BLaER1 (cell line): ENCODE measurements around the gene FBXL20.
A peak's percentile ranks its signal among the peaks of the same experiment; 100 is the strongest.
"Not testable (repeated sequence)": the region's sequence is repeated elsewhere in the genome, so short reads cannot be mapped to it uniquely, and the experiment has no call there.

Experiments
- H3K27ac ChIP-seq: shearing (Covaris generic); formaldehyde crosslinking; 2 replicates; pipeline ENCODE4 v1.8.1; 2022
- H3K27me3 ChIP-seq: shearing (Covaris generic); formaldehyde crosslinking; 2 replicates; pipeline ENCODE4 v1.8.1; 2022
- H3K36me3 ChIP-seq: shearing (Covaris generic); formaldehyde crosslinking; 2 replicates; pipeline ENCODE4 v1.8.1; 2022
- H3K4me1 ChIP-seq: shearing (Covaris generic); formaldehyde crosslinking; 2 replicates; pipeline ENCODE4 v1.8.1; 2022
- H3K4me2 ChIP-seq: shearing (Covaris generic); formaldehyde crosslinking; 2 replicates; pipeline ENCODE4 v1.8.1; 2022
- H3K4me3 ChIP-seq: shearing (Covaris generic); formaldehyde crosslinking; 2 replicates; pipeline ENCODE4 v1.8.1; 2022
- H3K9ac ChIP-seq: shearing (Covaris generic); formaldehyde crosslinking; 2 replicates; pipeline ENCODE4 v1.8.1; 2022
- H3K9me3 ChIP-seq: shearing (Covaris generic); formaldehyde crosslinking; 2 replicates; pipeline ENCODE4 v1.8.1; 2022
- H4K20me1 ChIP-seq: shearing (Covaris generic); formaldehyde crosslinking; 2 replicates; pipeline ENCODE4 v1.8.1; 2022
- Cebpa-rat ChIP-seq: shearing (Covaris generic); IDR thresholded peaks from 2 replicates; pipeline ENCODE4 v1.8.1; 2022

The FBXL20 gene

GRCh38 chr17:39335704-39336223, 65.7 kb downstream of the FBXL20 start:
- no peak overlapping the region for H3K4me3 ChIP-seq
- no peaks in the 10 kb centered on the region for H3K27me3 ChIP-seq
- H3K27ac ChIP-seq = no peak overlapping the region
- no peak for TF ChIP-seq Cebpa-rat
- H3K4me1 ChIP-seq = peaks cover 6% of the 10 kb centered on the region; the same call in 1 of the 2 replicates
- H3K9ac ChIP-seq = no peak overlapping the region
- peaks cover 12% of the 10 kb centered on the region for H3K9me3 ChIP-seq
- H3K36me3 ChIP-seq = peaks cover 34% of the 10 kb centered on the region; the same call in 1 of the 2 replicates
- H3K4me2 ChIP-seq = no peak overlapping the region
- no peaks in the 10 kb centered on the region for H4K20me1 ChIP-seq

- H3K27me3 ChIP-seq, H3K27ac ChIP-seq, H3K4me3 ChIP-seq, H3K4me2 ChIP-seq, H3K4me1 ChIP-seq, H4K20me1 ChIP-seq, H3K9ac ChIP-seq: not testable (repeated sequence)
- H3K36me3 ChIP-seq = peaks cover 22% of the 10 kb centered on the region; the same call in 1 of the 2 replicates
- peaks cover 12% of the 10 kb centered on the region for H3K9me3 ChIP-seq
Observed at GRCh38 chr17:39334008-39334744, 67.2 kb downstream of the FBXL20 start.

- H3K4me1 ChIP-seq = no peaks in the 10 kb centered on the region
- no peak overlapping the region for H3K9ac ChIP-seq
- no peak overlapping the region for H3K4me2 ChIP-seq
- 0 out of 2 replicates have a peak, but pooled peaks cover 10% of the 10 kb centered on the region for H4K20me1 ChIP-seq
- TF ChIP-seq Cebpa-rat = no peak
- H3K27ac ChIP-seq = no peak overlapping the region
- H3K36me3 ChIP-seq = 0 out of 2 replicates have a peak, but pooled peaks cover 11% of the 10 kb centered on the region
- H3K27me3 ChIP-seq = no peaks in the 10 kb centered on the region
- peaks cover 6% of the 10 kb centered on the region; the same call in 1 of the 2 replicates for H3K9me3 ChIP-seq
- H3K4me3 ChIP-seq = no peak overlapping the region
Observed at GRCh38 chr17:39332092-39332491, 69.3 kb downstream of the FBXL20 start.

DNA sequence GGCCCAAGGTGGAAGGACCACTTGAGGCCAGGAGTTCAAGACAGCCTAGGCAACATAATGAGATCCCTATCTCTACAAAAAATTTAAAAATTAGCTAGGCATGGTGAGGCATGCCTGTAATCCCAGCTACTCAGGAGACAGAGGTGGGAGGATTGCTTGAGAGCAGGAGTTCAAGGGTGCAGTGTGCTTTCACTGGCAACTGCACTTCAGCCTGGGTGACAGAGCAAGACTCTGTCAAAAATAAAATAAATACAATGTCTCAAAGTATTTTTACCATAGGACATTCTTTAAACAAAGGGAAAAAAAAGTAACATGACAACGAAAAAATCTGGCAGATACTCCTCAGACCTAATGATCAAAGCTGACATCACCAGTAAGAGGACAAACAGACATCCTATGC, 72.6 kb downstream of the FBXL20 start:
- Histone ChIP-seq H3K4me2 (no peak overlapping the region), H3K9me3 (peaks cover 6% of the 10 kb centered on the region; the same call in 1 of the 2 replicates), H3K36me3 (0 out of 2 replicates have a peak, but pooled peaks cover 14% of the 10 kb centered on the region), H3K9ac (no peak overlapping the region), H3K4me3 (no peak overlapping the region), H3K27ac (no peak overlapping the region), H3K4me1 (no peaks in the 10 kb centered on the region), H4K20me1 (peaks cover 16% of the 10 kb centered on the region; the same call in 1 of the 2 replicates), H3K27me3 (no peaks in the 10 kb centered on the region)
- TF ChIP-seq Cebpa-rat = no peak

GRCh38 chr17:39327109-39327508, 74.3 kb downstream of the FBXL20 start:
- no peak overlapping the region for H3K9ac ChIP-seq
- H3K27ac ChIP-seq = no peak overlapping the region
- H4K20me1 ChIP-seq = peaks cover 16% of the 10 kb centered on the region; the same call in 1 of the 2 replicates
- TF ChIP-seq Cebpa-rat = no peak
- 0 out of 2 replicates have a peak, but pooled peaks cover 3% of the 10 kb centered on the region for H3K36me3 ChIP-seq
- H3K4me2 ChIP-seq = no peak overlapping the region
- H3K4me1 ChIP-seq = no peaks in the 10 kb centered on the region
- no peak overlapping the region for H3K4me3 ChIP-seq
- no peaks in the 10 kb centered on the region for H3K9me3 ChIP-seq
- no peaks in the 10 kb centered on the region for H3K27me3 ChIP-seq

- Histone ChIP-seq H3K4me3 (no peak overlapping the region), H3K9ac (no peak overlapping the region), H3K27me3 (no peaks in the 10 kb centered on the region), H3K4me2 (no peak overlapping the region), H3K36me3 (0 out of 2 replicates have a peak, but pooled peaks cover 3% of the 10 kb centered on the region), H4K20me1 (peaks cover 16% of the 10 kb centered on the region; the same call in 1 of the 2 replicates), H3K27ac (no peak overlapping the region), H3K9me3 (no peaks in the 10 kb centered on the region), H3K4me1 (no peaks in the 10 kb centered on the region)
- no peak for TF ChIP-seq Cebpa-rat
Observed at GRCh38 chr17:39325528-39326240, 75.7 kb downstream of the FBXL20 start.

DNA sequence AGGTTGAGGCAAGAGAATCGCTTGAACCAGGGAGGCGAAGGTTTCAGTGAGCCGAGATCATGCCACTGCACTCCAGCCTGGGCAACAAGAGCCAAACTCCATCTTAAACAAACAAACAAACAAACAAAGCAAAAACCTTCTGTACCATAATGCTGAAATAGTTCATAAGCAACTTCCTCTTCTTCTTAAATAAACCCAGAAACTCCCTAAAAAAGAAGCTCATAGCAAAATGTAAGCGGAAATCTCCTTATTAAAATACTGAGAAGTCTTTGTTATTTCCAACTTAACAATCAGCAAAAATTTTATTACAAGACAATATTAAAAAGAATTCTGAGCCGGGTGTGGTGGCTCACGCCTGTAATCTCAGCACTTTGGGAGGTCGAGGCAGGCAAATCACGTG, 82.8 kb downstream of the FBXL20 start:
- TF ChIP-seq Cebpa-rat = no peak
- H3K4me3 ChIP-seq = no peak overlapping the region
- no peaks in the 10 kb centered on the region for H3K4me1 ChIP-seq
- no peaks in the 10 kb centered on the region for H3K27me3 ChIP-seq
- no peak overlapping the region for H3K27ac ChIP-seq
- H3K4me2 ChIP-seq = no peak overlapping the region
- H3K9ac ChIP-seq = no peak overlapping the region
- no peaks in the 10 kb centered on the region for H3K9me3 ChIP-seq
- H4K20me1 ChIP-seq = 0 out of 2 replicates have a peak, but pooled peaks cover 8% of the 10 kb centered on the region
- 0 out of 2 replicates have a peak, but pooled peaks cover 14% of the 10 kb centered on the region for H3K36me3 ChIP-seq

DNA sequence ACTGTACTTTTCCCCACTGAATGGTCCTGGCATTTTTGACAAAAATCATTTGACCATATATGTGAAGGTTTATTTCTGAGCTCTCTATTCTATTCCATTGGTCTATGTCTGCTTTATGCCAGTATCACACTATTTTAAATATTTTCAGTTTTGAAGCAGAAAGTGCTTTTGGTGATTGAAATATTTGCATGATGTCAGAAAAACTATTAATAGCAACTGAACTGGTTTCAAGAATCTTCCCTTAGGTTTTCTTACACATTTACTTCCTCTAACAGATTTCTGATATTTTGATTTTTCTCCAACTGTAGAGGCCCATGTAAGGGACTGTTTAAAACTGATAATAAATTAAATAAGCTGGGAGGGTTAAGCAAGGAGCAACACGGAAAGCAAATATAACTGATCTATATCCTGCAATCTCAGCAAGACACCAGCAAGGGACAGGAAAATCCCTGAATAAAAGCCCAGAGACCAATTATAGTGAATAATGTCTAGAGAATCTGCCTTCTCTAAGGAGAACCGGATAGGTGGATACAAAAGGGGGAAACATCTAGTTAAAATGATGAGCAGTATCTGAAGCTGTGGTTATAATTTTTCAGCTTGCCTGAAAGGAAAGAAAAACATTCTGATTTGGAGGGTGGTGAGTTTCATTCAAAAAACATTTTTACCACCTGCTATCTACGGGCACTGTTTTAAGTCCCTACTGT, 94.8 kb downstream of the FBXL20 start:
- no peaks in the 10 kb centered on the region for H3K27me3 ChIP-seq
- peak overlapping the region; percentile 39 for H3K4me2 ChIP-seq
- no peak for TF ChIP-seq Cebpa-rat
- H4K20me1 ChIP-seq = peaks cover 32% of the 10 kb centered on the region; the same call in 1 of the 2 replicates
- peaks cover 17% of the 10 kb centered on the region for H3K4me1 ChIP-seq
- H3K27ac ChIP-seq = no peak overlapping the region
- H3K9me3 ChIP-seq = no peaks in the 10 kb centered on the region
- H3K9ac ChIP-seq = 0 out of 2 replicates have a peak overlapping the region, but pooled peaks have one; percentile 33
- no peak overlapping the region for H3K4me3 ChIP-seq
- peaks cover 19% of the 10 kb centered on the region for H3K36me3 ChIP-seq

- H3K36me3 ChIP-seq = peaks cover 25% of the 10 kb centered on the region
- TF ChIP-seq Cebpa-rat = no peak
- no peak overlapping the region for H3K27ac ChIP-seq
- H3K4me2 ChIP-seq = no peak overlapping the region
- no peaks in the 10 kb centered on the region for H3K27me3 ChIP-seq
- H3K9me3 ChIP-seq = no peaks in the 10 kb centered on the region
- peaks cover 32% of the 10 kb centered on the region; the same call in 1 of the 2 replicates for H4K20me1 ChIP-seq
- H3K9ac ChIP-seq = no peak overlapping the region
- H3K4me1 ChIP-seq = peaks cover 17% of the 10 kb centered on the region
- no peak overlapping the region for H3K4me3 ChIP-seq
Observed at GRCh38 chr17:39305978-39306377, 95.4 kb downstream of the FBXL20 start.
